HL-60 (cell line): ENCODE data around the gene SLITRK1.

Source experiments
- POLR2AphosphoS5 ChIP-seq: IDR thresholded peaks from 2 replicates; pipeline ENCODE4 v1.6.1; 2012; ENCODE audit warnings: low read depth
- TF ChIP-seq, protein P1 (sequence below): IDR thresholded peaks from one replicate; pipeline ENCODE4 v1.5.1; 2011; ENCODE audit warnings: low read length, control low read depth, inconsistent platforms; ENCODE audit not compliant: insufficient read depth

GRCh38 chr13:83905641-83906040, 23.4 kb upstream of the SLITRK1 start:
- TF ChIP-seq, protein P1, sequence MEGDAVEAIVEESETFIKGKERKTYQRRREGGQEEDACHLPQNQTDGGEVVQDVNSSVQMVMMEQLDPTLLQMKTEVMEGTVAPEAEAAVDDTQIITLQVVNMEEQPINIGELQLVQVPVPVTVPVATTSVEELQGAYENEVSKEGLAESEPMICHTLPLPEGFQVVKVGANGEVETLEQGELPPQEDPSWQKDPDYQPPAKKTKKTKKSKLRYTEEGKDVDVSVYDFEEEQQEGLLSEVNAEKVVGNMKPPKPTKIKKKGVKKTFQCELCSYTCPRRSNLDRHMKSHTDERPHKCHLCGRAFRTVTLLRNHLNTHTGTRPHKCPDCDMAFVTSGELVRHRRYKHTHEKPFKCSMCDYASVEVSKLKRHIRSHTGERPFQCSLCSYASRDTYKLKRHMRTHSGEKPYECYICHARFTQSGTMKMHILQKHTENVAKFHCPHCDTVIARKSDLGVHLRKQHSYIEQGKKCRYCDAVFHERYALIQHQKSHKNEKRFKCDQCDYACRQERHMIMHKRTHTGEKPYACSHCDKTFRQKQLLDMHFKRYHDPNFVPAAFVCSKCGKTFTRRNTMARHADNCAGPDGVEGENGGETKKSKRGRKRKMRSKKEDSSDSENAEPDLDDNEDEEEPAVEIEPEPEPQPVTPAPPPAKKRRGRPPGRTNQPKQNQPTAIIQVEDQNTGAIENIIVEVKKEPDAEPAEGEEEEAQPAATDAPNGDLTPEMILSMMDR, result no peak
- TF ChIP-seq POLR2AphosphoS5, result no peak
